ENCODE data around the gene TXNDC5.

Gene TXNDC5

GRCh38 chr6:7914991-7915789 is 4.6 kb upstream of the TXNDC5 start:
- ChIA-PET POLR2A (no interaction called here), CTCF (no interaction called here)
- TF ChIP-seq ZNF384 (IDR thresholded peaks at IDR 0.05) (no peak), FOXA1 (IDR thresholded peaks at IDR 0.05) (no peak), ELF4 (IDR thresholded peaks at IDR 0.05) (no peak), SUZ12 (IDR thresholded peaks at IDR 0.05) (no peak), SP1 (IDR thresholded peaks at IDR 0.05) (no peak), CTBP1 (IDR thresholded peaks at IDR 0.05; ENCODE audit: borderline replicate concordance) (no peak), HDGF (IDR thresholded peaks at IDR 0.05; ENCODE audit: borderline replicate concordance) (no peak), FOXK2 (IDR thresholded peaks at IDR 0.05) (no peak), ARNT (IDR thresholded peaks at IDR 0.05) (no peak), L3MBTL2 (conservative IDR thresholded peaks at IDR 0.05) (no peak), FOXM1 (IDR thresholded peaks at IDR 0.05; ENCODE audit: borderline replicate concordance) (no peak), BHLHE40 (IDR thresholded peaks at IDR 0.05; ENCODE audit: borderline replicate concordance) (no peak)
- DNase-seq (ENCODE audit: extremely low spot score): no peak

GRCh38 chr6:7914311-7914710 is 3.7 kb upstream of the TXNDC5 start:
- TF ChIP-seq TARDBP (IDR thresholded peaks at IDR 0.05) (no peak), ARNT (IDR thresholded peaks at IDR 0.05) (no peak), CTBP1 (IDR thresholded peaks at IDR 0.05; ENCODE audit: borderline replicate concordance) (no peak), L3MBTL2 (conservative IDR thresholded peaks at IDR 0.05) (no peak), ZNF384 (IDR thresholded peaks at IDR 0.05) (no peak), FOXK2 (IDR thresholded peaks at IDR 0.05) (no peak), SP1 (IDR thresholded peaks at IDR 0.05) (no peak), NFRKB (IDR thresholded peaks at IDR 0.05) (no peak), HDGF (IDR thresholded peaks at IDR 0.05; ENCODE audit: borderline replicate concordance) (no peak), ELF4 (IDR thresholded peaks at IDR 0.05) (no peak), FOXM1 (IDR thresholded peaks at IDR 0.05; ENCODE audit: borderline replicate concordance) (no peak)
- no peak for DNase-seq (ENCODE audit: extremely low spot score)
- ChIA-PET CTCF (no interaction called here), POLR2A (no interaction called here)

GRCh38 chr6:7912736-7913517 is 2.3 kb upstream of the TXNDC5 start:
- ChIA-PET POLR2A (interaction anchor here (1.3 kb wide), 1 partner anchor 27 kb away, joined by 3 read pairs; no protein-coding TSS in a partner anchor), CTCF (no interaction called here)
- no peak for TF ChIP-seq ZNF384 (IDR thresholded peaks at IDR 0.05)
- TF ChIP-seq CTBP1 (IDR thresholded peaks at IDR 0.05; ENCODE audit: borderline replicate concordance): no peak
- TF ChIP-seq TARDBP (IDR thresholded peaks at IDR 0.05): no peak
- no peak for TF ChIP-seq FOXK2 (IDR thresholded peaks at IDR 0.05)
- no peak for TF ChIP-seq LEF1 (IDR thresholded peaks at IDR 0.05; ENCODE audit: borderline replicate concordance)
- TF ChIP-seq FOXM1 (IDR thresholded peaks at IDR 0.05; ENCODE audit: borderline replicate concordance): no peak
- TF ChIP-seq ARNT (IDR thresholded peaks at IDR 0.05): no peak
- no peak for TF ChIP-seq L3MBTL2 (conservative IDR thresholded peaks at IDR 0.05)
- TF ChIP-seq HDGF (IDR thresholded peaks at IDR 0.05; ENCODE audit: borderline replicate concordance): no peak
- no peak for TF ChIP-seq SUZ12 (IDR thresholded peaks at IDR 0.05)
- TF ChIP-seq PKNOX1 (IDR thresholded peaks at IDR 0.05): no peak
- no peak for TF ChIP-seq ELF4 (IDR thresholded peaks at IDR 0.05)
- no peak for TF ChIP-seq SP1 (IDR thresholded peaks at IDR 0.05)
- no peak for TF ChIP-seq BHLHE40 (IDR thresholded peaks at IDR 0.05; ENCODE audit: borderline replicate concordance)
- no peak for TF ChIP-seq FOXA1 (IDR thresholded peaks at IDR 0.05)
- no peak for TF ChIP-seq NFRKB (IDR thresholded peaks at IDR 0.05)
- no peak for DNase-seq (ENCODE audit: extremely low spot score)

GRCh38 chr6:7912024-7912423 is 1.4 kb upstream of the TXNDC5 start:
- ChIA-PET POLR2A (interaction anchor here (1.2 to 1.3 kb wide), 3 partner anchors 28 to 190 kb away, joined by 3 to 4 read pairs (median 3); partner anchors contain the start of gene EEF1E1), CTCF (no interaction called here)
- no peak for DNase-seq (ENCODE audit: extremely low spot score)
- TF ChIP-seq FOXA1 (IDR thresholded peaks at IDR 0.05) (no peak), LEF1 (IDR thresholded peaks at IDR 0.05; ENCODE audit: borderline replicate concordance) (no peak), TARDBP (IDR thresholded peaks at IDR 0.05) (no peak), FOXM1 (IDR thresholded peaks at IDR 0.05; ENCODE audit: borderline replicate concordance) (no peak), L3MBTL2 (conservative IDR thresholded peaks at IDR 0.05) (no peak), SUZ12 (IDR thresholded peaks at IDR 0.05) (no peak), ZNF384 (IDR thresholded peaks at IDR 0.05) (no peak)

GRCh38 chr6:7911345-7911725 is 747 bp upstream of the TXNDC5 start:
- no peak for DNase-seq (ENCODE audit: extremely low spot score)
- ChIA-PET CTCF (interaction anchor here (0.9 kb wide), 1 partner anchor 186 kb away, joined by 3 read pairs; the partner anchor contains the start of gene BMP6), POLR2A (interaction anchor here (1.2 to 1.3 kb wide), 3 partner anchors 28 to 191 kb away, joined by 3 to 4 read pairs (median 3); partner anchors contain the start of gene EEF1E1)
- TF ChIP-seq SP1 (IDR thresholded peaks at IDR 0.05): no peak
- no peak for TF ChIP-seq FOXK2 (IDR thresholded peaks at IDR 0.05)
- no peak for TF ChIP-seq L3MBTL2 (conservative IDR thresholded peaks at IDR 0.05)
- no peak for TF ChIP-seq LEF1 (IDR thresholded peaks at IDR 0.05; ENCODE audit: borderline replicate concordance)
- no peak for TF ChIP-seq NFRKB (IDR thresholded peaks at IDR 0.05)
- TF ChIP-seq SUZ12 (IDR thresholded peaks at IDR 0.05): no peak

GRCh38 chr6:7910298-7910653 is 312 bp downstream of the TXNDC5 start:
- no peak for DNase-seq (ENCODE audit: extremely low spot score)
- ChIA-PET POLR2A (interaction anchor here (0.7 to 1.7 kb wide), 4 partner anchors 27 to 237 kb away, joined by 3 to 10 read pairs (median 4); no protein-coding TSS in a partner anchor), CTCF (no interaction called here)
- TF ChIP-seq SUZ12 (IDR thresholded peaks at IDR 0.05) (no peak), PKNOX1 (IDR thresholded peaks at IDR 0.05) (no peak)
